GM19395 (cell line): ENCODE data around the gene GPRIN1.
"Not testable (repeated sequence)": the region's sequence is repeated elsewhere in the genome, so short reads cannot be mapped to it uniquely, and the experiment has no call there.

Experiments
- ATAC-seq: cut with Tn5 transposase; IDR thresholded peaks from one replicate; pipeline ENCODE4 v1.9.1; 2021; ENCODE audit warnings: mild to moderate bottlenecking, moderate library complexity; ENCODE audit not compliant: unreplicated experiment

The GPRIN1 gene

DNA sequence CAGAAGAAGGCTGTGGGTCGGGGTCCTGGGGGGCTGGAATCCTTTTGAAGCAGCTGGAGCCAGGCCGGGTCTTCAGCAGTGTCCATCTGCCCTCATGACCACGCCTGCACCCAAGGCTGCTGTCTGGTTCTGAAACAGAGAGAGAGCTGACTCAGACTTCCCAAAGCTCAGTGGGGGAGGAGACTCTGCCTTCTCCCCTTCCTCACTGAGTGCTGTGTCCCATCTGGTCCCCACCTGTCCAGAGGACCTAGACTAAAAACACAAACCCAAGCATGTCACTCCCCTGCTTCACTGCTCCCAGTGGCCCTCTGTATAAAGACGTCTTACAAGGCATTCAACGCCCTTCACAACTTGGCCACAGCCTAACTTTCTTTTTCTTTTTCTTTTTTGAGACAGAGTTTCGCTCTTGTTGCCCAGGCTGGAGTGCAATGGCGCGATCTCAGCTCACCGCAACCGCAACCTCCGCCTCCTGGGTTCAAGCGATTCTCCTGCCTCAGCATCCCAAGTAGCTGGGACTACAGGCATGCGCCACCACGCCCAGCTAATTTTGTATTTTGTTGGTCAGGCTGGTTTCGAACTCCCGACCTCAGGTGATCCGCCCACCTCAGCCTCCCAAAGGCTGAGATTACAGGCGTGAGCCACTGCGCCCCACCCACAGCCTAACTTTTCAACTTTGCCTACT is 10.1 kb downstream of the GPRIN1 start:
- not testable (repeated sequence) for ATAC-seq

DNA sequence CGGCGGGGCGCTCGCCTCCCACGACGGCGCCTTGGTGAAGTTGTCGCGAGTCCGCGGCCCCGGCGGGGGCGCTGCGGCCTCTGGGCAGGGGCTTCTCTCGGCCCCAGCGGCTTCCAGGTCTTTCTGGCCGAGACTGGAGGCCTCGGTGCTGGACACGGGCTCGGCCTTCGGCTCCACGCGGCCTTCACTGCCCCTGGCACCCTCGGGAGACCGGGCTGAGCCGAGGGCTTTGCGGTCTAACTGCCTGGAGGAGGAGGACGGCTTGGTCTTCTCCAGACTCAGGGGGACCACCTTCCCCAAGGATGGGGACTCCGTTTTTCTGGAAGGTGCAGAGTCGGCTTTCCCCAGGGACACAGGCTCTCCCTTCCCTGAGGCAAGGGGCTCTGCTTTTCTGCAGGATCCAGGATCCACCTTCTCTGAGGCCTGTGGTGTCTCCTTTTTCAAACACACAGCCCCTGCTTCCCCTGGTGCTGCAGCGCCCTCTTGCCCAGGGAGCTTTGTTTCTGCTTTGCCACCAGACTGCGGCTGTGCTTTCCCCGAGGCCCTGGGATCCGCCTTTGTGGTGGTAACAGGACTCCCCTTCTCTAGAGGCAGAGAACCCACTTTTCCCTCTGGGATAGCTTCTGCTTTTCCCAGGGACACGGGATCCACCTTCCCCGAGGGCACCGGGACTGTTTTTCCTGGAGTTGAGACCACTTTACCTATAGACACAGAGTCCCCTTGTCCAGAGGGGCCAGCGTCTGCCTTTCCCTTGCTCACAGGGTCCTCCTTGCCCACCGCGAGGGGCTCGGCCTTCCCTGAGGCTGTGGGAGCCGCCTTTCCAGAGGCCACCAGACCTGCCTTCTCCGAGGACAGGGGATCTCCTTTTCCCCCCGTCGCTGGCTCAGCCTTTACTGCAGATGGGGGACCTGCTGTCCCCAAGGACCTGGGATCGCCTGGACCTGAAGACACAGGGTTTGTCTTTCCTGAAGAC is 12.3 kb downstream of the GPRIN1 start:
- no peak for ATAC-seq

DNA sequence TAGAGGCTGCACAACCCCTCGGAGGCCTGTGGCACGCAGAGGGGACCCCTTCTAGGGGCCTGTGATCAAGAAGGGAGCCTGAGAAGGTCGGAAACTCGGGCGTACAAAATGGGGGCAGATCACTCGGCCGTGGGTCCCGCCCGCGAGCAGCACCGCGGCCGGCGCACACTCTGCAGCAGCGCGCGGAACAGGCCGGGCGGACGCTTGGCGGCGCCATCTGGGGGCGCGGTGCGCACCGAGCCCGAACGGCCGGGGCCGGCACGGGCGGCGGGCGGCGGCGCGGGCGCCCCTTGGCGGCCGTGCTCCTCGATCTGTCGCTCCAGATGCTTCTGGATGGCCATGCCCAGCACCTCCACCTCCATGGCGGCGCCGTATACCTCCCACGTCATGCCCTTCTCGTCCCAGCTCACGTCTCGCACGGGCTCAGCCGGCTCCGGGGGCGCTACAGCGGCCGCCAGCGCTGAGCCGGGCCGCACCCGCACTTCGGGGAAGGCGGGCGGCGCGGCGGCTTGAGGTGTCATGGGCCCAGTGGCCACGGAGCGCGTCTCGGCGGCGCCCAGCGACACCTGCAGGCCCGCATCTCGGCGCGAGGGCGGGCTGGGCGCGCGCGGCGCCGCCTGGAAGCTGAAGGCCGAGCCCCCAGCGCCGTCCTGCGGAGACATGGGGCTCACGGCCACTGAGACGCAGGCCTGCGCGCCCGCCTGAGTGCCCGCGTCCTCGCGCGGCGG is 13.1 kb downstream of the GPRIN1 start:
- ATAC-seq, result peak; percentile 69

DNA sequence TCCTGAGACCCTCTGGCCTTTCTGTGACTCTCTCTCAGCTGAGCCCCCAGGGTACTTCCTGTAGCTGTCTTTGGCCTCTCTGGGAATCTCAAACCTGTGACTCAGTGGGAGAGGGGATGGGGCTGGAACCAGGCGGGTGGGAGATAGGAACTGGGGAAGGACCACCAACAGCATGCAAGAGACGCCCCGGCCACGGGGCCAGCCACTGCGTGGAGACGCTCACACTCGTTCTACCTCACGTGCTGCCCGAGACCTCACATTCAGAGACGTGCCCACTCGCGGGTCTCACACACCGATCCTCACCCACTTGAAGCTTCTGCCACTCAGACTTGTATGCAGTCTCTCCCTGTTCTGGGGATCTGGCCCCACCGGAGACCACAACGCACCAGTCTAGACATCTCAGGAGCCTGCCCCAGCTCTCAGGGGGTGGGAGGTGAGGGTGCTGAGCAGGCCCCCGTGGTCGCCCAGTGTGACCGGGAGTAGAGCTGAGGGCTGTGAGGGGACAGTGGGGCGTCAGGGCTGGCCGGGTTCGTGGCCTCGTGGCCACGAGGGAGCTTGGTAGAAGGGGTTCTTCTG is 13.8 kb downstream of the GPRIN1 start:
- no peak for ATAC-seq

DNA sequence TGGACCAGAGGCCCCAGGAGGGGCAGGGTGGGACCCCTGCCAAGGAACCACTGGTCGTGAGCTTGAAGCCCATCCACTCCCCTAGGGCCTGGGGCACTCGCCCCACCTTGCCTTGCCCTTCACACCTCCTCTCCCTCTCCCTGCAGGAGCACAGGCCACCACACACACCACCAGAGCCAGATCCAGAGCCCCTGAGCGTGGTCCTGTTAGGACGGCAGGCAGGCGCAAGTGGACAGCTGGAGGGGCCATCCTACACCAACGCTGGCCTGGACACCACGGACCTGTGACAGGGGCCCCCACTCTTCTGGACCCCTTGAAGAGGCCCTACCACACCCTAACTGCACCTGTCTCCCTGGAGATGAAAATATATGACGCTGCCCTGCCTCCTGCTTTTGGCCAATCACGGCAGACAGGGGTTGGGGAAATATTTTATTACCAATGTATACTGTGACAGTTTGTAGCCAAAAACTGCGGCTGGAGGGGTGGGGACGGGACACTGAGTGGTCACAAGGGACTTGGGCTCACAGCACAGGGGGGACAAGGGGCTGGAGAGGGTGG is 14.5 kb downstream of the GPRIN1 start:
- no peak for ATAC-seq

DNA sequence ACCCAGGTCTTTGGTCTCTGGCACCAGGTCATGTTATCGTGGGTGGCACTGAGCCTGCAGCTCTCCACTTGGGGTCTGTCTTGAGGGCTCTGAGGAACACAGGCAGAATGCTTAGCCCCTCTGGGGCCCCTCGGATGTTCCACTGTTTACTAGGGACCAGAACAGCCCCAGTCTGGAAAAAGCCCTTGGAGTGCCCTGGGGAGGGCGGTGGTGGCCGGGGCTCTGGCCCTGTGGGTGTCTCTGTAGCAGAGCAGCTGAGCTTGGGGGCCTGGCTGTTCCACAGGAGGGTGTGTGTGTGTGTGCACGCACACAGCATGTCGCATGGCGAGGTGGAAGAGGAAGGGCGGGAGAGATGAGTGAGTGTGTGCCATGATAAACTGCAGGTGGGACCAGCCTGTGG is 15.4 kb downstream of the GPRIN1 start:
- ATAC-seq, result no peak

DNA sequence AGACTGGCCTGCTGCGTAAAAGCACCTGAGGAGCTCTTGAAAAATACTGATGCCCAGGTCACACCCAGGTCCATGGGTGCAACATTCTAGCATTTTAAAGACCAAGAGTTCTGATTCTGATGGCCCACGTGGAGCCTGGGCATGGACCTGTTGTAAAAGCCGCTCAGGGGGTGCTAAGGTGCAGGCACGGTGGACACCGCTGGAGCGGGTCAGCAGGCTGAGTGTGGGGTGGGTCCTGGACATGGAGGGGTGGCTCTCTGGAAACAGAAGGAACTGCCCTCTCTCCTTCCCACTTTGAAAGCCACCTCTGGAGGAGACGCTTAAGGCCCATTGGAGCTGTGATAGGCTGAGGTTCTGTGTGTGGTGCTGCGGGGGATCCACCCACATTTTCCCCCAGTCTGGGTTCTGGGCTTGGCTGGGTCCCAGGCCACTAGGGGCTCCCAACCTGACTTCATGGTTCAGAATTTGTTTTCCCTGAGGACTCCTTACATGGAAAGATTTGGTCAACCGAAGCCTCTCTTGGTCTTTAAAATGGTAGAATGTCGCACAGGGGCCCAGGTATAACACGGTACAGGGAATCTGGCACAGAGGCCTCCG is 16.6 kb downstream of the GPRIN1 start:
- ATAC-seq, result no peak

DNA sequence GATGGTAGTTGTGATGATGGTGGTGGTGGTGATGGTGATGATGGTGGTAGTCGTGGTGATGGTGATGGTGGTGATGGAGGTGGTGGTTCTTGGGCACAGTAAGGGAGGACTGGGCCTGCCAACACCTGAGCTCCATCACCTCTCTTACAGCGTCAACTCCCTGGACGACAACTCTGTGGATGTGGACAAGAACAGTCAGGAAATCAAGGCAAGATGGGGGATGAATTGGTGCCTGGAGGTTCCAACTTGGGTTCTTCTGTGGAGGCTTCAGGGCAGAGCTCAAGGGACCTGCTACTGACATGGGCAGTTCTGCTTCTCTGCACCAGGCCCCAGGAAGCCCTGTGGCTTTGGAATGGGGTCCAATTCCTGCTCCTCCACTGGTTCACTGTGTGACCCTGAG is 17.4 kb downstream of the GPRIN1 start:
- no peak for ATAC-seq

DNA sequence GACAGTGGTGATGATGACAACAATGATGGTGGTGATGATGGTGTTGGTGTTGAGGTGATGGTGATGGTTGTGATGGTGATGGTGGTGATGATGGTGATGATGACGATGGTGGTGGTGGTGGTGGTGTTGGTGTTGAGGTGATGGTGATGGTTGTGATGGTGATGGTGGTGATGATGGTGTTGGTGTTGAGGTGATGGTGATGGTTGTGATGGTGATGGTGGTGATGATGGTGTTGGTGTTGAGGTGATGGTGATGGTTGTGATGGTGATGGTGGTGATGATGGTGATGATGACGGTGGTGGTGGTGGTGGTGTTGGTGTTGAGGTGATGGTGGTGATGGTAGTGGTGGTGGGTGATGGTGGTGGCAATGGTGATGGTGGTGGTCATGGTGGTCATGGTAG is 18.3 kb downstream of the GPRIN1 start:
- not testable (repeated sequence) for ATAC-seq

DNA sequence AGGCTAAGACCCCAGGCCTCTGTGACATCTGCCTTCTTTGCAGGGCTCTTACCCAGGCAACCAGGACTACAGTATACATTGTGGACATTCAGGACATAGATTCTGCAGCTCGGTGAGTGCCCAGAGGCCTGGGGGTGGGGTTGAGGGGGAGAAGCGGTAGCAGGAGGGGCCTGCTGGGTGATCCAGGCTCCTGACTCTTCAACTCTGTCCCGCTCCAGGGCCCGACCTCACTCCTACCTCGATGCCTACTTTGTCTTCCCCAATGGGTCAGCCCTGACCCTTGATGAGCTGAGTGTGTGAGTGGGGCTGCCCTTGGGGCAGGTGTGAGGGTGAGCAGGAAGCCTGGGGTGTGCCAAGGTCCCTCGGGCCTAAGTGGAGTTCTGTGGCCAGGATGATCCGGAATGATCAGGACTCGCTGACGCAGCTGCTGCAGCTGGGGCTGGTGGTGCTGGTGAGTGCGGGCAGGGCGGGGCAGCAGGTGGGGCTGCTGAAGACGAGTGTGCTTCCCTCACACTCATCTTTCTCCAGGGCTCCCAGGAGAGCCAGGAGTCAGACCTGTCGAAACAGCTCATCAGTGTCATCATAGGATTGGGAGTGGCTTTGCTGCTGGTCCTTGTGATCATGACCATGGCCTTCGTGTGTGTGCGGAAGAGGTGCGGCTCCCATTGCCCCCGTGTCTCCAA is 19.8 kb downstream of the GPRIN1 start:
- ATAC-seq, result no peak

DNA sequence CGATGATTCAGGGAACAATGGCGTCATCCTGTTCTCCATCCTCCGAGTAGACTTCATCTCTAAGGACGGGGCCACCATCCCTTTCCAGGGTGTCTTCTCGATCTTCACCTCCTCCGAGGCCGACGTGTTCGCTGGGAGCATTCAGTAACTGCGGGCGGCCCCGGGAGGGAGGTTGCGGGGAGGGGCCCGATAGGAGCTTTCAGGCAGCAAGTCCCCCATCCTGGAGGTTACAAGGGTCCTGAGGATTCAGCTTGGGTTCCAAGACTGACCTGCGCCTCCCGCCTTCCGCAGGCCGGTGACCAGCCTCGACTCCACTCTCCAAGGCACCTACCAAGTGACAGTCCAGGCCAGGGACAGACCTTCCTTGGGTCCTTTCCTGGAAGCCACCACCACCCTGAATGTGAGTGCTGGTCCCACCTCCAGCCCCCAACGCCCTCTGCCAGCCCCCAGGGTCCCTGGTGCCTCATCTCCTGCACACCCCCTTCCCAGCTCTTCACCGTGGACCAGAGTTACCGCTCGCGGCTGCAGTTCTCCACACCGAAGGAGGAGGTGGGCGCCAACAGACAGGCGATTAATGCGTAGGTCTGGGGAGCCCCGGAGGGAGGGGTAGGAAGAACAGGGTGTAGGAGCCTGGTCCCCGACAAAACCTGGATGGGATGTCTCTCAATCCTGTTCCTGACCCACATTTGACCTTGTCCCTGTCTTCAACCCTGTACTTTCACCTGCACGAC is 20.8 kb downstream of the GPRIN1 start:
- ATAC-seq, result no peak

DNA sequence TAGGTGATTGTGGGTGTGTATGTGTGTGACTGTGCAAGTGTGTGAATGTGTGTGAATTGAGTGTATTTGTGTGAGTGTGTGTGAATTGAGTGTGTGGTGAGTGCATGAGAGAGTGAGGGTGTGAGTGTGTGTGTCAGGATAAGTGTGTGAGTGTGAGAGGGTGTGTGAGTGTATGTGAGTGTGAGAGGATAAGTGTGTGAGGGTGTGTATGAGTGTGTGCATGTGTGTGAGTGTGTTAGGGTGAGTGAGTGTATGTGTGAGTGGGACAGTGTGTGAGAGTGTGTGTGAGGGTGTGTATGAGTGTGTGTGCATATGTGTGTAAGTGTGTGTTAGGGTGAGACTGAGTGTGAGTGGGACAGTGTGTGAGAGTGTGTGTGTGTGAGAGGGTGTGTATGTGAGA is 21.7 kb downstream of the GPRIN1 start:
- ATAC-seq, result no peak

DNA sequence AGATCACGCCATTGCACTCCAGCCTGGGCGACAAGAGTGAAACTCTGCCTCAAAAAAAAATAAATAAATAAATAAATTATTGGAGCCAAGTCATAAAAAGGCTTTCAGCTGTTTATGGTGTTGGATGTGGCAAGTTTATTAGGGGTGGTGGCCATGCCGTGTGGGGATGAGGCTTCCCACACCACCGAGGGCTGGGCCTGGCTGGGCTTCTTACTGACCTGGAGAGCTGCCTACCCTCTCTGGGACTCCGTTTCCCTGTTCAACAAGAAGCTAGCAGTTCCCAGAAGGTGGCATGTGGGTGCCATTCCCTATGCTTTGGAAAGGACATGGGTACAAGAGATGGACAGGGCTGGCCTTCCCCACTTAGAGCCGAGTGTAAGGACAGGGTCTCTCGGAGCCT is 22.6 kb downstream of the GPRIN1 start:
- no peak for ATAC-seq

DNA sequence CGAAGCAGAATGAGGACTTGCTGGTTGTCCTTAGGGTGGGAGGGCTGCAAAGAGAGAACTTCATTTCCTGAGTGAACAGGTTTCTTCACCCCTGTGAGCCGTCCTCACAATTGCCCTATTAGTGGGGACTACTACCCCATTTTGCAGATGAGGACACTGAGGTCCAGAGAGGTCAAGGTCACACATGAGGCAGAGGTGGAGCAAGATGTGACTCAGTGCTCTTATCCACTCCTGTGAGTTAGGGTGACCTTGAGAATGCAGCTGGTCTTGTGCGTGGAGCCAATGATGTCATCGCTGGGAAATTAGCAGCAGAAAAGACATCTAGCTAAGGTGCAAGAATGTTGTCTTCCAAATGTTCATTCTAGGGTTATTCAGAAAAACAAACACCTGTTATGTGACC is 26.9 kb downstream of the GPRIN1 start:
- ATAC-seq, result no peak

DNA sequence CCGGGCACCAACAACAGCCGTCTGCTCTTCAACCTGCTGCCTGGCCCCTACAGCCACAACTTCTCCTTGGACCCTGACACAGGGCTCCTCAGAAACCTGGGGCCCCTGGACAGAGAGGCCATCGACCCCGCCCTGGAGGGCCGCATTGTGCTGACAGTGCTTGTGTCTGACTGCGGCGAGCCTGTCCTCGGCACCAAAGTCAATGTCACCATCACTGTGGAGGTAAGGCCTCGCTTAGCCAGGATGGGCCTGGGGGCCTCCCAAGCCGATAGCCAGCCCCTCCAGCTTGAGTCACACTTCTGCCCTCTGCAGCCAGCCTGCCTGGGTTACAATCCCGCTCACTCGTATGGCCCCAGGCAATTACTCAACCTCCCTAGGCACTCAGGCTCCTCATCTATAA is 28.6 kb downstream of the GPRIN1 start:
- ATAC-seq, result no peak

DNA sequence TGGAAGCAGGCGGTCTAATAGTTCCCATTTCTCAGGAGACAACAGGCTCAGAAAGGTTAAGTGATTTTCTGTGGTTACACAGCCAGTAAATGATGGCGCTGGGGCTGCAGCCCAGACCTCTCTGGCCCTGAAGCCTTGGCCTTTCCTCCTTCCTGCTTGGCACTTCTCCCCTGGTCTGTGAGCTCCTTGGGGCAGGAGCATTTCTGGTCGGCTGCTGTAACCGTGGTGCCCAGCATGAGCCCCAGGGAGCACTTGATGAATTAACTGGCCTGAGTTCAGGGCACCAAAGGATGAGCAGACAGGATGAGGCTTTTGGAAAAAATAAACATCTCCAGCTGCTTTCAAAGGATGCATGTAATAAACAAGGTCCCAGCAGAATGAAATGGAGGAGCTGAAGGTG is 30.6 kb downstream of the GPRIN1 start:
- ATAC-seq, result no peak

DNA sequence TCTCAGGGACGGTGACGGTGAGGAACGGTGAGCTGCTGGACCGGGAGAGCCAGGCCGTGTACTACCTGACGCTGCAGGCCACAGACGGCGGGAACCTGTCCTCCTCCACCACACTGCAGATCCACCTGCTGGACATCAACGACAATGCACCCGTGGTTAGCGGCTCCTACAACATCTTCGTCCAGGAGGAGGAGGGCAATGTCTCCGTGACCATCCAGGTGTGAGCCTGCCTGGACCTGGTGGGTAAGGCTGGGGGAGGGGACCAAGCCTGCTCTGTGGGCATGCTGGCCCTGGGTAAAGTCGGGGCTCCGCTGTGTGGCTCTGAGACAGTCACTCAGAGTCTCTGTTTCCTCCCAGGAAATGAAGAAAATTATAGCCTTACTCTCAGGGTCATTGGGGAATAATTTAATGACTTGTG is 31.6 kb downstream of the GPRIN1 start:
- no peak for ATAC-seq

DNA sequence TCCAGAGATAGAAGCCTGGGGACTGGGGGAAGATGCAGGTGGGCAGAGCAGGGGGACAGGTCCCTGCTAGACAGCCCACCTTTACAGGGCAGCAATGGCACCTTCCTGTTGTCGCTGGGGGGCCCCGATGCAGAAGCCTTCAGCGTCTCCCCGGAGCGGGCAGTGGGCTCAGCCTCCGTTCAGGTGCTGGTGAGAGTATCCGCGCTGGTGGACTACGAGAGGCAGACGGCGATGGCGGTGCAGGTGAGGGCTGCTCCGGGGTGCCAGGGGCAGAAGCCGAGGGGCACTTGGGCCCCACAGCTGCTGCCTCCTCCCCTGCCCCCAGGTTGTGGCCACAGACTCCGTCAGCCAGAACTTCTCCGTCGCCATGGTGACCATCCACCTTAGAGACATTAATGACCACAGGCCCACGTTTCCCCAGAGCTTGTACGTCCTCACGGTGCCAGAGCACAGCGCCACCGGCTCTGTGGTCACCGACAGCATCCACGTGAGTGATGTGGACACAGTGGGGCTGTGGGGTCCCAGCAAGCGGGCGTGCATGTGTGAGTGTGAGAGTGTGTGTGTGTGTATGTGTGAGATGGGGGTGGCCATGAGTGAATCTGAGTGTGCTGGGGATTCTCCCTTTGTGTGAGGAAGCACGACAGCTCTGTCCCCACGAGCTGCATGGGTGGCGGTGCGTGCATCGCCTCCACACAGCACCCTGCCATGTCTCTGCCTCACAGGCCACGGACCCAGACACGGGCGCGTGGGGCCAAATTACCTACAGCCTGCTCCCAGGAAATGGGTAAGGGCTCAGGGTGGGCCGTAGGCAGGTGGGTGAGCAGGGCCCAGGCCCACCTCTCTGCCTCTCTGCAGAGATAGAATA is 32.4 kb downstream of the GPRIN1 start:
- ATAC-seq, result no peak
